ENCODE measurements around the gene HLA-A. TPM values are rescaled to one million over a fixed set of nuclear protein-coding genes. Genes with fewer than 3 reads are reported as not detected.

Gene HLA-A
- polyA plus RNA-seq, 1 donor (not counting 4 experiments of a cell fraction or from before 2014, with no cell fraction given) = 401 TPM

DNA sequence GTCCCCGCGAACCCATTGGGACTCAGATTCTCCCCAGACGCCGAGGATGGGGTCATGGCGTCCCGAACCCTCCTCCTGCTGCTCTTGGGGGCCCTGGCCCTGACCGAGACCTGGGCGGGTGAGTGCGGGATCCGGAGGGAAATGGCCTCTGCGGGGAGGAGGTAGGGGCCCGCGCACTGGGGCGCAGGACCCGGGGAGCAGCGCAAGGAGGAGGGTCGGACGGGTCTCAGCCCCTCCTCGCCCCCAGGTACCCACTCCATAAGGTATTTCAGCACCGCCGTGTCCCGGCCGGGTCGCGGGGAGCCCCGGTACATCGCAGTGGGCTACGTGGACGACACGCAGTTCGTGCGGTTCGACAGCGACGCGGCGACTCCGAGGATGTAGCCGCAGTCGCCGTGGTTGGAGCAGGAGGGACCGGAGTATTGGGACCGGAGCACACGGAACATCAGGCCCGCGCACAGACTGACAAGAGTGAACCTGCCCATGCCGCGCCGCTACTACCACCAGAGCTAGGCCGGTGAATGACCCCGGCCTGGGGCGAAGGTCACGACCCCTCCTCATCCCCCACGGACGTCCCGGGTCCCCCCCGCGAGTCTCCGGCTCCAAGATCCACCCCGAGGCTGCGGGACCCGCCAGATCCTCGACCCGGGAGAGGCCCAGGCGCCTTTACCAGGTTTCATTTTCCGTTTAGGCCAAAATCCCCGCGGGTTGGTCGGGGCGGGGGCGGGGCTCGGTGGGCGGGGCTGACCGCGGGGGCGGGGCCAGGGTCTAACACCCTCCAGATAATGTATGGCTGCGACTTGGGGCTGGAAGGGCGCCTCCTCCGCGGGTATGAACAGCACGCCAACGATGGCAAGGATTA is 15.7 kb upstream of the HLA-A start:
- Histone ChIP-seq H3K4me3 (ENCODE audit: control insufficient read depth in 2 of 3, extremely low read depth in 1 of 3, insufficient read depth in 2 of 3, low read depth in 1 of 3, low read length in 3 of 3) (peak overlapping the region; percentile 40 to 57 (median 53)), H3K4me2 (ENCODE audit: control insufficient read depth, extremely low read depth, insufficient read depth, low read depth, low read length) (peak overlapping the region; percentile 61), H3K36me3 (ENCODE audit: control insufficient read depth in 2 of 2, extremely low read depth in 1 of 2, insufficient read depth in 2 of 2, low read length in 2 of 2) (no peaks in the 10 kb centered on the region), H2AFZ (ENCODE audit: control insufficient read depth, low read length) (peak overlapping the region; percentile 92), H3K27me3 (ENCODE audit: control insufficient read depth, extremely low read depth, insufficient read depth, low read length) (no peaks in the 10 kb centered on the region), H3K9ac (ENCODE audit: control insufficient read depth, extremely low read depth, insufficient read depth, low read length) (peak overlapping the region; percentile 81), H3K4me1 (ENCODE audit: control insufficient read depth, extremely low read depth, insufficient read depth, low read length) (peaks cover 22% of the 10 kb centered on the region), H4K20me1 (ENCODE audit: control insufficient read depth, extremely low read depth, insufficient read depth, low read length) (no peaks in the 10 kb centered on the region), H3K27ac (ENCODE audit: control insufficient read depth, insufficient read depth, low read length) (peak overlapping the region; percentile 64), H3K9me1 (ENCODE audit: control insufficient read depth, extremely low read depth, insufficient read depth, low read length) (no peaks in the 10 kb centered on the region), H3K79me2 (ENCODE audit: control insufficient read depth, insufficient read depth, low read length) (no peaks in the 10 kb centered on the region), H3K9me3 (ENCODE audit: control insufficient read depth, low read depth, low read length) (no peaks in the 10 kb centered on the region)
- TF ChIP-seq, protein P1, sequence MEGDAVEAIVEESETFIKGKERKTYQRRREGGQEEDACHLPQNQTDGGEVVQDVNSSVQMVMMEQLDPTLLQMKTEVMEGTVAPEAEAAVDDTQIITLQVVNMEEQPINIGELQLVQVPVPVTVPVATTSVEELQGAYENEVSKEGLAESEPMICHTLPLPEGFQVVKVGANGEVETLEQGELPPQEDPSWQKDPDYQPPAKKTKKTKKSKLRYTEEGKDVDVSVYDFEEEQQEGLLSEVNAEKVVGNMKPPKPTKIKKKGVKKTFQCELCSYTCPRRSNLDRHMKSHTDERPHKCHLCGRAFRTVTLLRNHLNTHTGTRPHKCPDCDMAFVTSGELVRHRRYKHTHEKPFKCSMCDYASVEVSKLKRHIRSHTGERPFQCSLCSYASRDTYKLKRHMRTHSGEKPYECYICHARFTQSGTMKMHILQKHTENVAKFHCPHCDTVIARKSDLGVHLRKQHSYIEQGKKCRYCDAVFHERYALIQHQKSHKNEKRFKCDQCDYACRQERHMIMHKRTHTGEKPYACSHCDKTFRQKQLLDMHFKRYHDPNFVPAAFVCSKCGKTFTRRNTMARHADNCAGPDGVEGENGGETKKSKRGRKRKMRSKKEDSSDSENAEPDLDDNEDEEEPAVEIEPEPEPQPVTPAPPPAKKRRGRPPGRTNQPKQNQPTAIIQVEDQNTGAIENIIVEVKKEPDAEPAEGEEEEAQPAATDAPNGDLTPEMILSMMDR (optimal IDR thresholded peaks at IDR 0.05 in 1 of 3, IDR thresholded peaks at IDR 0.05 in 1 of 3, conservative IDR thresholded peaks at IDR 0.05 in 1 of 3; ENCODE audit: extremely low read depth in 1 of 3, insufficient read depth in 2 of 3, low read length in 3 of 3) = no peak
- no peak for TF ChIP-seq EZH2 (IDR thresholded peaks at IDR 0.05; ENCODE audit: low read length)
- FAIRE-seq (no peak), DNase-seq (ENCODE audit: low read depth, low spot score) (peak; percentile 26)
- dilution Hi-C loops (cut with MboI; ENCODE audit: extremely low pct_ligation_motif_present, low sequenced_read_pairs) = no loop called here

- TF ChIP-seq, protein P1 (optimal IDR thresholded peaks at IDR 0.05 in 1 of 3, IDR thresholded peaks at IDR 0.05 in 1 of 3, conservative IDR thresholded peaks at IDR 0.05 in 1 of 3; ENCODE audit: extremely low read depth in 1 of 3, insufficient read depth in 2 of 3, low read length in 3 of 3) = no peak
- H3K36me3 ChIP-seq (ENCODE audit: control insufficient read depth in 2 of 2, extremely low read depth in 1 of 2, insufficient read depth in 2 of 2, low read length in 2 of 2) = no peaks in the 10 kb centered on the region
- H3K4me2 ChIP-seq (ENCODE audit: control insufficient read depth, extremely low read depth, insufficient read depth, low read depth, low read length) = peak overlapping the region; percentile 58
- no peaks in the 10 kb centered on the region for H3K9me1 ChIP-seq (ENCODE audit: control insufficient read depth, extremely low read depth, insufficient read depth, low read length)
- FAIRE-seq (no peak), DNase-seq (ENCODE audit: low read depth, low spot score) (no peak)
- no peaks in the 10 kb centered on the region for H3K79me2 ChIP-seq (ENCODE audit: control insufficient read depth, insufficient read depth, low read length)
- peaks cover 22% of the 10 kb centered on the region for H3K4me1 ChIP-seq (ENCODE audit: control insufficient read depth, extremely low read depth, insufficient read depth, low read length)
- peak overlapping the region; percentile 33 for H3K9ac ChIP-seq (ENCODE audit: control insufficient read depth, extremely low read depth, insufficient read depth, low read length)
- H3K9me3 ChIP-seq (ENCODE audit: control insufficient read depth, low read depth, low read length) = no peaks in the 10 kb centered on the region
- no peak overlapping the region for H3K27ac ChIP-seq (ENCODE audit: control insufficient read depth, insufficient read depth, low read length)
- dilution Hi-C loops (cut with MboI; ENCODE audit: extremely low pct_ligation_motif_present, low sequenced_read_pairs) = no loop called here
- H2AFZ ChIP-seq (ENCODE audit: control insufficient read depth, low read length) = peak overlapping the region; percentile 92
- no peaks in the 10 kb centered on the region for H3K27me3 ChIP-seq (ENCODE audit: control insufficient read depth, extremely low read depth, insufficient read depth, low read length)
- H3K4me3 ChIP-seq (ENCODE audit: control insufficient read depth in 2 of 3, extremely low read depth in 1 of 3, insufficient read depth in 2 of 3, low read depth in 1 of 3, low read length in 3 of 3) = peak overlapping the region in 2 of 3 experiments; percentile 7 to 54
- no peaks in the 10 kb centered on the region for H4K20me1 ChIP-seq (ENCODE audit: control insufficient read depth, extremely low read depth, insufficient read depth, low read length)
Observed at GRCh38 chr6:29927275-29927569, 15.1 kb upstream of the HLA-A start.

All from keratinocyte (primary cell).